ENCODE results near the gene SDF4.
"Not testable (repeated sequence)": the region's sequence is repeated elsewhere in the genome, so short reads cannot be mapped to it uniquely, and the experiment has no call there.

Gene SDF4

DNA sequence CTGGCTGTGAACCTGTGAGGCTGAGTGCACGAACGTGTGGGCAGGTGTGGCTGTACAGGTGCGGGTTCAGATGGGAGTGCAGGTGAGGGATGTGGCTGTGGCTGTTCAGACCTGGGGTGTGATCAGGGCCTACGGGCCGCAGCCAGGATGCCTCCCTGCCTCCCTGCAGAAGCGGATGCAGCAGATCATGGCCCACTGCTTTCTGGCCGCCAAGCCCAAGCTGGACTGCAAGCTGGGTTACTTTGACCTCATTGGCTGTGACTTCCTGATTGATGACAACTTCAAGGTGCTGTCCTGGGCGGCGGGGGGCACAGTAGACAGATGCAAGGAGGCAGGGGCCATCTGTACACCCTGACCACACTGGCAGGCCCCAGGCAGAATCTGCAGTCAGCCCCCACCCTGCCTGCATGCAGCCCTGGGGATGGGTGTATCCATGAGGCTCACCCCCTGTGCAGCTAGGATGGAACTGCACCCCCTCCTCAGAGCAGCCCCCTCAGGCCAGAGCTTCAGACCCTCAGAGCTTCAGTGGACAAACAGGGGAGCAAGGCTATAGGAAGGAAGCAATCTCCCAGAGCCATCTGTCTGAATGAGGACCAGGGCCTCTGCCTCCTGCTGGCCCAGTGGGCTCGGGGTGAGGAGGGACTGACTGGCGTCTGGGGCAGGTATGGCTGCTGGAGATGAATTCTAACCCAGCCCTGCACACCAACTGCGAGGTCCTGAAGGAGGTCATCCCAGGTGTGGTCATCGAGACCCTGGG, 35.2 kb downstream of the SDF4 start:
- no peak for DNase-seq

DNA sequence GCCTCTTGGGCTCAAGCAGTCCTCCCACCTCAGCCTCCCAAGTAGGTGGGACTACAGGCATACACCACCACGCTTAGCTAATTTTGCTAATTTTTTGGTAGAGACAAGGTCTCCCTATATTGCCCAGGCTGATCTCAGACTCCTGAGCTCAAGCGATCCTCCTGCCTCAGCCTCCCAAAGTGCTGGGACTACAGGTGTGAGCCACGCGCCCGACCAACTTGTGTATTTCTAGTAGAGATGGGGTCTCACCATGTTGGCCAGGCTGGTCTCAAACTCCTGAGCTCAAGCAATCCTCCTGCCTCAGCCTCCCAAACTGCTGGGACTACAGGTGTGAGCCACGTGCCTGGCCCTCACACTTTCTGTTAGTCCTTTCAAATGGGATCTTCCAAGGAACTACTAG, 36.1 kb downstream of the SDF4 start:
- DNase-seq = not testable (repeated sequence)

DNA sequence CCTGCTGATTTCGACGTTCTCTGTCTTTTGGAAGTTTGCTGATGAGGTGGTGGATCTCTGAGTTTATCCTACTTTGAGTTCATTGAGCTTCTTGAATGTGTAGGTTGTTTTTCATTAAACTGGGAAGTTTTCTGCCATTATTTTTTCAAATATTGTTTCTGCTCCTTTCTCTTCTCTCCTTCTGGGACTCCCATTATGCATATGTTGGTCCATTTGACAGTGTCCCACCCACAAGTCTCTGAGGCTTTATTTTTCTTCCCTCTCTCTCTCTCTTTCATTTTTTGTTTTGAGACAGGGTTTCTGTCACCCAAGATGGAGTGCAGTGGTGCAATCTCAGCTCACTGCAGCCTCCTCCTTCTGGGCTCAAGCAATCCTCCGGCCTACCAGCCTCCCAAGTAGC, 37.1 kb downstream of the SDF4 start:
- DNase-seq = no peak

DNA sequence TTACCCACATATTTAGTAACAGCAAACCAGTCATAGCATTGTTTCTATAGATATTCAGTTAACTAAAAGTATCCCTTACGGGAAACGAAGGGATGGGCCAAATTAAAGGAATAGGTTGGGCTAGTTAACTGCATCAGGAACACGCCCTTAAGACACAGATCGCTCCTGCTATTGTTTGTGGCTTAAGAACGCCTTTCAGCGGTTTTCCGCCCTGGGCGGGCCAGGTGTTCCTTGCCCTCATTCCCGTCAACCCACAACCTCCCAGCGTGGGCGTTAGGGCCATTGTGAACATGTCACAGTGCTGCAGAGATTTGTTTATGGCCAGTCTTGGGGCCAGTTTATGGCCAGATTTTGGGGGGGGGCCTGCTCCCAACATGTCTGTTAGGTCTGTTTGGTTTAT, 40.1 kb downstream of the SDF4 start:
- no peak for DNase-seq

DNA sequence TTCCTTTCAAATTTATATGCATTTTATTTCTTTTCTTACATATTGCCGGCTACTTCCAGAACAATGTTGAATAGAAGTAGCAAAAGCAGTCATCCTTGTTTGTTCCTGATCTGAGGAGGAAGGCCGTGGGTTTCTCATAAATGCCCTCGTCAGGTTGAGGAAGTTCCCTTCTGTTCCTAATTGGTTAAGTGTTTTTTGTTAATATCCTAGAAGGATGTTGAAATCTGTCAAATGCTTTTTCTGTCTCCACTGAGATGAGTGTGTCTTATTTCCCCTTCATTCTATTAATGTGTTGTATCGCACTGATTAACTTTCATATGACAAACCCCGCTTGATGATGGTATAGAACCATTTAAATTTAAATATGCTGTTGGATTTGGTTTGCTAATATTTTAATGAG, 42.7 kb downstream of the SDF4 start:
- no peak for DNase-seq

DNA sequence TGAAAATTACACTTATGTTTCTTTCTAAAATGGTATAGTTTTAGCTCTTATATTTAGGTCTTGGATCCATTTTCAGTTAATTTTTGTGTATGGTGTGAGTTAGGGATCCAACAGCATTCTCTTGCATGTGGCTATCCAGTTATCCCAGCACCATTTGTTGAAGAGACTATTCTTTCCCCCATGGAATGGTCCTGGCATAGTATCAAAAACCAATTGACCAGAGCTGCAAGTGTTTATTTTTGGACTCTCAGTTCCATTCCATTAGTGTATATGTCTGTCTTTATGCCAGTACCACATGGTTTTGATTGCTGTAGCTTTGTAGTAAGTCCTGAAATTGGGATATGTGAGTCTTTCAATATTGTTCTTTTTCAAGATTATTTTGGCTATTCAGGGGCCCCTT, 43.9 kb downstream of the SDF4 start:
- no peak for DNase-seq

DNA sequence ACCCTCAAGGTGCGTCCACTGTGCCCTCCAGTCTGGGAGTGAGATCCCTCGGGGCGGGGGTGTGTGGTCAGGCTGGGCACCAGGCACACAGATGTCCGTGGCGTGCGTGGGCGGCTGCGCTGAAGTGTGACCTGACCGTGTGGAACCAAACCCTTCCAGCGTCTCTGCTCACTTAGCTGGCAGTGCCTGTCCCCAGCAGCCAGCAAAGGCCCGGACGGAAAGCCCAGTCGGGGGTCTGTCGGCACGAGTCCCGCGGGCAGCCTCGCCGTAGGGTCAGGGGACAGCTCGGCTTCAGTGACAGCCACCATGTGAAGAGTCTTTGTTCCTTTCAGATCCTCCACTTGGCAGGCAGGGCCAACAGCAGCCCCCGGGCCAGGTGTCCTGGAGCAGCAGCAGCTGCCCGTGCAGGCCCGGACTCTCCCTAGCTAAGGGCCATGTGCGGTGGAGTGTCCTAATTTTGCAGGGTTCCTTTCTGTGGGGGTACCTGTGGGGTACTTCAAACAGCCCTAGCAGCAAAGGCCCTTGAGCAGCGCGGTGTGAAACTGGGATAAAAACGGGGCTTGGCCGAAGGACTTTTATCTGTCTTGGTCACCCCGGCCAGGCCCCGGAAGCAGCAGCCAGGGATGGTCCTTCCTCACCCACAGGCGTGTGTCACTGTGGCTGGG, 46.6 kb downstream of the SDF4 start:
- DNase-seq = no peak

DNA sequence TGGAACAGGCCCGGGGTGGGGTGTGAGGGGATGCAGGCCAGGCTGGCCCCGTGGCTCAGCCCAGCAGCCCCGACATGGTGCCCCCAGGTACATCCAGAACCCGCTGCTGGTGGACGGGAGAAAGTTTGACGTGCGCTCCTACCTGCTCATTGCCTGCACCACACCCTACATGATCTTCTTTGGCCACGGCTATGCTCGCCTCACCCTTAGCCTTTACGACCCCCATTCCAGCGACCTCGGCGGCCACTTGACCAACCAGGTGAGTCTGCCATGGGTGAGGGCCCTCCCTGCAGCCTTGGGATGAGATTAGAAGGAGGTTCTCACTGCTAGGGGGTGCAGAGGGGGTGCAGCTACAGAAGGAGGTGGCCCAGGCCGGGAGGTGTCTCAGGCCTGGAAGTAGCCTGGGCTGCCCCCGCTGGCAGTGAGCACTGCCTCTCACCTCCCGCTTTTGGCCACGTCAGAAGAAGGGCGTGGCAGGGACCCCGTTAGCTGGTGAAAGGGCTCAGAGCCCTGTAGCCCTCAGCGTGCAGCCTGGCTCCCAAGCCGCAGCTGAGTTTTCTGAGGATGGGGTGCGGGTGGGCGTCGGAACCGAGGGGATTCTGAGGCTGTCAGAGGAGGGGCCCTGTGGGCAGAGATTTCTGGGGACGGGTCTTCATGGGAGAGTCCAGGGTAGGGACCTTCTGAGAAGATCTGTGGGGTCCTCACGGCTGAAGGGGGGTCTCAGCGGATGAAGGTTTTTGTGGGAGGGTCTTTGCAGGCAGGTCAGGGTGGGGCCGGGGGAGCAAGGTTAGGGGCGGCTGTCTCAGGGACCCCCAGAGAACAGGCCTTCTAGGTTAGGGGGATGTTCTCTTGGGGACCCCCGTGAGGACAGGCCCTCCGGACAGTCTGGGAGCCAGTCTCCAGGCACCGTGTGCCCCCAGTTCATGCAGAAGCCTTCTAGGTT, 47.7 kb downstream of the SDF4 start:
- DNase-seq = no peak

DNA sequence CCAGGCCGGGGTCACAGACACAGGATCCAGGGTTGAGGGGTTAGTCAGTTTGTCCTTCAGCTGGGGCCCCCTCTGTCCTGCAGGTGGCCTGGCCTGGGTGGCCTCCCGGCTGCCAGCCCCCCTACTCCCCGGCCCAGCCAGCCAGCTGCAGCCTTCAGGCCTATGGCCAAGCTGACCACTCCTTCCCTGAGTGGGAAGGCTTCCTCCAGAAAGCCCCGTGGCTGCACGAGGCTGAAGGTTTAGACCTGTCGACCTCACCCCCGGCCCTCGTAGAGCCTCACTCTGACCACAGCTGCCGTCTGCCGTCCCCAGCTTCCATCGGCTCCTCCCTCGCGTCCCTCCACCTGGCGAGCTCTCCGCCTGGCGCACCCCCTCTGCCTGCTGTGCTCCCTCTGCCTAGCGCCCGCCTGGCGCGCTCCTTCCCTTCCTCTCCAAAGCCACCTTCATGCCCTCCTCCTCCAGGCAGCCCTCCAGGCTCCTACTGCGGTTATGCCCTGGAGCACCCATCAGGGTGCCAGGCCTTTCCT, 48.5 kb downstream of the SDF4 start:
- DNase-seq = no peak

DNA sequence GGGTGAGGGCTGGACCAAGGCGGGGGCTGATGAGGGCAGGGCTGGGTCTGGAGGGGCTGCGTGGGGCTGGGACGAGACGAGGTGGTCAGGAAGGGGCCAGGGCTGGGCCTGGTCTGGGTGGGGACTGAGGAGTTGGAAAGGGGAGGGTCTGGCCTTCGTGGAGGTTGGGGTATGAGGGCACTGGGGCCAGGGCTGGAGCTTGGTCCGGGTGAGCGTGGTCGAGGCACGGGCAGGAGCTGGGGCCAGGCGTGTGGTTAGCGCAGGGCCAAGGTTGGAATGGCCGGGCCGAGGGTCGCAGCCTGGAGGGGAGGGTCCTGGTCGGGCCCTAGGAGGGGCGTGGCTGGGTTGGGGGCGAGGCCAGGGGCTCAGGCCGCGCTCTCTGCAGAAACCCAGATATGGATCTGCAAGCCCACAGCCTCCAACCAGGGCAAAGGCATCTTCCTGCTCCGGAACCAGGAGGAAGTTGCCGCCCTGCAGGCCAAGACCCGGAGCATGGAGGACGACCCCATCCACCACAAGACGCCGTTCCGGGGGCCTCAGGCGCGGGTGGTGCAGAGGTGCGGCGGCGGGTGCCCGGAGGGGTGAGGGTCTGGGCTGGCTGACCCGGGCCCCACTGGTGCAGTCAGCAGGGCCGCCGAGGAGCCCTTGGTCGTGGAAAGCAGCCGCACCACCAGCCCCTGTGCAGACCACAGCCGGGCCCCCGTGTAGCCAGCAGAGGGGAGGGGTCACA, 49.1 kb downstream of the SDF4 start:
- no peak for DNase-seq

DNA sequence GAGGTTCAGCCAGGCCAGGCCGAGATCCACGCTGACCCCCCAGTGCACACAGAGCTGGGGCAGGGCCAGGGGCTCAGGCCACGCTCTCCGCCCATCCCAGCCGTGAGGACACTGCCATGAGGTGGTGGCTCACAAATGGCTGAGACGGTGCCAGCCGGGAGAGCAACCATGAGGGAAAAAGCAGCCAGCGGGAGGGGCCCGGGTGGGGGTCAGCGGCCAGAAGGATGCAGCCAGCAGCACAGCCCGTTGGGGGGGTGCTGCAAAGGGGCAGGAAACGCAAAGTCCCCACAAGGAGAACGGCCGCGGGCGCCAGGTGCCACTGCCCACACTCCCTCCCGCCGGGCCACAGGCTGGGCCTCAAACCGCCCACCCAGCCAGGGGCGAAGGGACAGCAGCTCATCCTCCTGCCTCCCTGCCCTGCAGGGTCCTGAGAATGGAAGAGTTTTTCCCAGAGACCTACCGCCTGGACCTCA, 49.8 kb downstream of the SDF4 start:
- no peak for DNase-seq

DNA sequence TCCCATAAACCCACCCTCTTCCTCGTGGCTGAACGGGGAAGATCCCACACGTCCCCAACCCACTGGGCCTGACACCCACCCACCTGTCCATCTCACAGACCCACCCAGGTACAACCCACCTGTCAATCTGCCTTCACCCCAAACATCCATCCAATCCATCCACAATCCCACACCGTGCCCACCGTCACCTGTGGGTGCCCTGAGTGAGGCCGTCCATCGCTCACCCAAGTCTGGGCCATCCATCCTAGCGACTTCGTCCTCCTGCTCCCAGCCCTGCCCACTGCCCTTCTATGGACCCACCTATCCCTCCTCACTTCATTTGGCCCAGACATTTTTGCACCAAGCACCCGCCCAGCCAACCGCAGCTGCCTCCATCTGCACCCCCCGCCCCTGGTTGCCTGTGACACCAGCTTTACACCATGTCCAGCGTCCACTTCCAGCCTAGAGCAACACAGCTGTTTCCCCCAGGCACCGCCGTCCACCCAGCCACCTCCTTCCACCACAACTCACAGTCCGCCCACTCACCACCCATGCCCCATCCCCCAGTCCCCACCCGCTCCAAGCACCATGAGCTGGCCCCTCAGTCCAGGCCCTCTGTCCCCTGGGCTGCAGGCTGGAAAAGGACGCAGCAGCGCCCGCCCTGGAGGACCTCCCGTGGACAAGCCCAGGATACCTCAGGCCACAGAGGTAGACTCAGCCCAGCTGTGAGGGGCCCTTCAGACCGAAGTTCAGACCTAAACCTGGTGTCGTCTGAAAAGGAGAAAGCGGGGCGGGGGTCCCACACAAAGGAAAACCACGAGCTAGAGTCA, 50.5 kb downstream of the SDF4 start:
- no peak for DNase-seq

DNA sequence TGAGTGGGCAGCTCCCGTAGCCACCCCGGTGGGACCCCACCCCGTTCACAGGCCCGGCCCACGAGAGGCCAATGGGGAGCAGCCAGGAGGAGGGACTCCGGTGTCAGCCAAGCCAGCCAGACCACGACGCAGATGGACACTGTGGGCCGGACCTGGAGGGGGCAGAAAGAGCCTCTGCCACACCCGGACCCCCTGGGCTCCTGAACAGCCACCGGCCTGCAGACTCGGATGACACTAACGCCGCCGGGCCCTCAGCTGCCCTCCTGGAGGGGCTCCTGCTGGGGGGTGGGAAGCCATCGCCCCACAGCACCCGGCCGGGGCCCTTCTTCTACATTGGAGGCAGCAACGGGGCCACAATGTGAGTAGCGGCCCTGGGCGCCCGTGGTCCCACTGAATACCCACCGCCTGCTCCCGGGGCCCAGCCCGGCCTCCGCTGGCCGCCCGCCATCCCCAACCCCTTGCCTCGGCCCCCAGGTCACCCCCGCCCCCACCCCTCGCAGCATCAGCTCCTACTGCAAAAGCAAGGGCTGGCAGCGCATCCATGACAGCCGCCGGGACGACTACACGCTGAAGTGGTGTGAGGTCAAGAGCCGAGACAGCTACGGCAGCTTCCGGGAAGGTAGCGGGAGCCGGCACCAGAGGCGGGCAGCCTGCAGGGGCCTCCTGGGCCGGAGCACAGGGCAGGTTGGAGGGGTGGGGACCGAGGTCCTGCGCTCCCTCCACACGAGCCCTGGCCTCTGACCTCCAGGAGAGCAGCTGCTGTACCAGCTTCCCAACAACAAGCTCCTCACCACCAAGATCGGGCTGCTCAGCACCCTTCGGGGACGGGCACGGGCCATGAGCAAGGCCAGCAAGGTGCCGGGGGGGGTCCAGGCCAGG, 51.6 kb downstream of the SDF4 start:
- DNase-seq = no peak

DNA sequence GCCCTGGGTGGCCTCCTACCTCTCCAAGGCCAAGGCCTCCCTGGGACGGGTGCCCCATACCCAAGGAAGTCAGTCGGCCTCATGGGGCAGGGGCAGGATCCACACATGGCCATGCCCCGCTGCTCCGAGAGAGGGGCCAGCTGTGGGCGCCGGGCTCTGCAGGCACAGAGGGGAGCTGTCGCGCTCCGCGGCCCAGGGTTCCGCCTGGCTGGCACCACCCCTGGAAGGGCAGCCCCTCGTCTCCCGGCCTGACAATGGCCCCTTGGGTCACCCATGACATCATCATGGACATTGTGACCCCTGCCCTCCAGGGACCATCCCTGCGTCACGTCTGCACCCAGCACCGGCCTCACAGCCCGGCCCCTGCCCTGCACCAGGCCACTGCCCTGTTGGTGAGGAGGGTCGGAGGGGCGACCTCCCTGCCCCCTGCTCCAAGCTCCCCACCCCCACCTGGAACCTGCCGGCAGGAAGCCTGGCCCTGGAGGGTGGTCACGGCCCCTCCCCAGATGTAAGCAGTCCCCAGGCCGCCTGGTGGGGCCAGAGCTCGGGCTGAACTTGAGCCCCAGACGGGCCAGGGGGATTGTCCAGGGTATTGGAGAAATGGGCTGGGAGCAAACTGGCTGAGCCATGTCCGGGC, 52.3 kb downstream of the SDF4 start:
- DNase-seq = no peak

DNA sequence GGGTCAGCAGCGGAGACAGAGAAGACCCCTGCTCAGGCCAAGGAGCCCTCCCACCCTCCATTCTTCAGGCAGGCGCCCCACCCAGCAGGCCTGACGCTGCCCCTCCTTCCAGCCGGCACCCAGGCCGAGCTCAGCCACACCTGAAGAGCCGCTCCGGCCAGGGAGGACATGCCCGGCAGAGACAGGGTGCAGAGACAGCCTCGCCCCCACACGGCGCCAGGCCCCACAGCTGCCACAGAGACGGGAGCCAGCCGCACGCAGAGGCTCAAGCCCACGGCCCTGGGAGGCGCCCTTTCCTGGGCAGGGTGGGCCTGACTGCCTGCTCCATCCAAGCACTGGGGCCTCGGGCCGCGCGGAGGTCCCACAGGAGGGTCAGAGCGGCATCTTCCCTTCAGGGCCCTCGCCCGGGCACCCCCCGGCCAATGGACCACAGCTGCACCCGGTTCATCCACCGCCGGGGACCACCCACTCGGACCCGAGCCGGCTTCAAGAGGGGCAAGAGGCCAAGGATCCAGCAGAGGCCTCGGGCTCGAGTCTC, 52.9 kb downstream of the SDF4 start:
- DNase-seq = no peak

DNA sequence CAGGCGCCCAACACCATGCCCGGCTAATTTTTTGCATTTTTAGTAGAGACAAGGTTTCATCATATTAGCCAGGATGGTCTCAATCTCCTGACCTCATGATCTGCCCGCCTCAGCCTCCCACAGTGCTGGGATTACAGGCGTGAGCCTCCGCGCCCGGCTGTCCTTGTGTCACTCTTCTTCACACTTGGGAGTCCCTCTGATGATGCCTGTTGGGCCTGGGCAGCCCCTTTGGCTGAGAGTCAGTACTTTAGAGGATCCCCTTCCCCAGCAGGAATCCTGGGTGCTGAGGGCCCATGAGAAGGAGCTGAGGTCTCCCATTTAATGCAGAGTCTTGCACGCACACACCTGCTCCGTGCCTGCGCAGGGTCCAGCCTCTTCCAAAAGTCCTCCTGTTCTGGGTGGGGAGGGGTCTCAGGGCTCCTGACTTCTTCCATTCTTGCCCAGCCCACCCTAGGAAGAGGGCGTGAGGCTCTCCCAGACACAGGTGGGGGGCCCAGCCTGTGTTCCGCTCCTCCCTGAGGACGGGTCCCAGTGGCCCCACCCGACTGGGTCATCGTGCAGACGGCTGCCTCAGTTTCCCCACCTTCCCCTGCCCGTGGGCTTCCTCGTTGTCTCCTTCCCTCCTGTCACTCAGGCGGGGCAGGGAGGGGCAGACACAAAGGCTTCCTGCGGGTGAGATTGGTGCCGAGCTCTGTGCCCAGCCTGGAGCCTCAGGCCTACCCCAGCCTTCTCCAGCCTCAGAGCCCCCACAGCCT, 54.2 kb downstream of the SDF4 start:
- no peak for DNase-seq

DNA sequence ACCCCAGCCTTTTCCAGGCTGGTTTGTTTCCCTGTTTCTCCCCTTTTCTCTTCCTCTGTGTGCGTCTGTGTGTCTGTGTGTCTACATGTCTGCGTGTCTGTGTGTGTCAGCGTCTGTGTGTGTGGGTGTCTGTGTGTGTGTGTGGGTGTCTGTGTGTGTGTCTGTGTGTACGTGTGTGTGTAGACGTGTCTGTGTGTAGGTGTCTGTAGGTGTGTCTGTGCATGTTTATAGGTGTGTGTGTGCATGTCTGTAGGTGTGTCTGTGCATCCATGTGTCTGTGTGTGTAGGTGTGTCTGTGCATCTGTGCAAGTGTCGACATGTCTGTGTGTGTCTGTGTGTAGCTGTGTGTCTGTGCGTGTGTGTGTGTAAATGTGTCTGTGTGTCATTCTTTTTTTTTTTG, 54.9 kb downstream of the SDF4 start:
- no peak for DNase-seq

DNA sequence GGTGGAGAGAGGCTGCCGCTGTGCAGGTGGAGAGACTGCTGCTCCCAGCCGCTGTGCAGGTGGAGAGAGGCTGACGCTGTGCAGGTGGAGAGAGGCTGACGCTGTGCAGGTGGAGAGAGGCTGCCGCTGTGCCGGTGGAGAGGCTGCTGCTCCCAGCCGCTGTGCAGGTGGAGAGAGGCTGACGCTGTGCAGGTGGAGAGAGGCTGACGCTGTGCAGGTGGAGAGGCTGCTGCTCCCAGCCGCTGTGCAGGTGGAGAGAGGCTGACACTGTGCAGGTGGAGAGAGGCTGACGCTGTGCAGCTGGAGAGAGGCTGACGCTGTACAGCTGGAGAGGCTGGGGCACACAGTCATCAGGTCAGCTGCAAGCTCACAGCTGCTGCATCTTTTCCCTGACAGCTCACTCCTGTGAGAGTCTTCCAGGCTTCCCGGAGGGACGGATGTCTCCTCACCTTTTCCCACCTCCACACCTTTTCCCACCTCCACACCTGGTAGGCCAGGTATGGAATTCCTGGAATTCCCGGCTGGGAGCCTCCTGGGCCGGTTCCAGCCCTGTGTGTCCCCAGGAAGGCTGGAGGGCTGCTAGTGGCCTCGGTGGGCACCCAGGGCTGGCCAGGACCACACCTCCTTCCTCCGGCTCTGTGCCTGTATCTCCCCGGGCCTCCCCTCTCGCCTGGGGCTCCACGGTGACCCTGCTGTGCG, 55.6 kb downstream of the SDF4 start:
- not testable (repeated sequence) for DNase-seq

Data from NCI-H526 treated with DMSO at 0.1 percent for 48 hours (cell line).